VCaP (cell line): ENCODE measurements around the gene TSPAN11.
A peak's percentile ranks its signal among the peaks of the same experiment; 100 is the strongest.

Experiments used
- H3K27ac ChIP-seq: fragments of 450-650 bp; 2 replicates; pipeline ENCODE4 v1.5.1; 2017
- TF ChIP-seq, protein P1 (sequence below): fragments of 450-650 bp; conservative IDR thresholded peaks from 2 replicates; pipeline ENCODE4 v1.5.1; 2017; ENCODE audit warnings: mild to moderate bottlenecking, moderate library complexity

The TSPAN11 gene

DNA sequence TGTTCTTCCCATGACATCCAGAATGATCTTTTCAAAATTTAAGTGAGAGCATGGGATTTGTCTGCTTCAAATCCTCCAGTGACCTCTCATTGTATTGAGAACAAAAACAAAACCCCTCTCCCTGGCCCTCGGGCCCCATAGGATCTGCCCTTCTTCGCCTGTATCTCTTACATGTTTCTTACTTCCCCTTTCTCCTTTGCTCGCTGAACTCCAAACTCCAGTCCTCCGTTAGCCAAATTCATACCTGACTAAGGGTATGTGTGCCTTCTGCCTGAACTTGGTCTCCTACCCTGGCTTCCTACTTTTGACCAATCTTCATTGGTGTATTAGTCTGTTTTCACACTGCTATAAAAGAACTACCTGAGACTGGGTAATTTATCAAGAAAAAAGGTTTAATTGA lies 13.2 kb upstream of the TSPAN11 start:
- TF ChIP-seq, protein P1, sequence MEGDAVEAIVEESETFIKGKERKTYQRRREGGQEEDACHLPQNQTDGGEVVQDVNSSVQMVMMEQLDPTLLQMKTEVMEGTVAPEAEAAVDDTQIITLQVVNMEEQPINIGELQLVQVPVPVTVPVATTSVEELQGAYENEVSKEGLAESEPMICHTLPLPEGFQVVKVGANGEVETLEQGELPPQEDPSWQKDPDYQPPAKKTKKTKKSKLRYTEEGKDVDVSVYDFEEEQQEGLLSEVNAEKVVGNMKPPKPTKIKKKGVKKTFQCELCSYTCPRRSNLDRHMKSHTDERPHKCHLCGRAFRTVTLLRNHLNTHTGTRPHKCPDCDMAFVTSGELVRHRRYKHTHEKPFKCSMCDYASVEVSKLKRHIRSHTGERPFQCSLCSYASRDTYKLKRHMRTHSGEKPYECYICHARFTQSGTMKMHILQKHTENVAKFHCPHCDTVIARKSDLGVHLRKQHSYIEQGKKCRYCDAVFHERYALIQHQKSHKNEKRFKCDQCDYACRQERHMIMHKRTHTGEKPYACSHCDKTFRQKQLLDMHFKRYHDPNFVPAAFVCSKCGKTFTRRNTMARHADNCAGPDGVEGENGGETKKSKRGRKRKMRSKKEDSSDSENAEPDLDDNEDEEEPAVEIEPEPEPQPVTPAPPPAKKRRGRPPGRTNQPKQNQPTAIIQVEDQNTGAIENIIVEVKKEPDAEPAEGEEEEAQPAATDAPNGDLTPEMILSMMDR: no peak
- no peak overlapping the region for H3K27ac ChIP-seq

DNA sequence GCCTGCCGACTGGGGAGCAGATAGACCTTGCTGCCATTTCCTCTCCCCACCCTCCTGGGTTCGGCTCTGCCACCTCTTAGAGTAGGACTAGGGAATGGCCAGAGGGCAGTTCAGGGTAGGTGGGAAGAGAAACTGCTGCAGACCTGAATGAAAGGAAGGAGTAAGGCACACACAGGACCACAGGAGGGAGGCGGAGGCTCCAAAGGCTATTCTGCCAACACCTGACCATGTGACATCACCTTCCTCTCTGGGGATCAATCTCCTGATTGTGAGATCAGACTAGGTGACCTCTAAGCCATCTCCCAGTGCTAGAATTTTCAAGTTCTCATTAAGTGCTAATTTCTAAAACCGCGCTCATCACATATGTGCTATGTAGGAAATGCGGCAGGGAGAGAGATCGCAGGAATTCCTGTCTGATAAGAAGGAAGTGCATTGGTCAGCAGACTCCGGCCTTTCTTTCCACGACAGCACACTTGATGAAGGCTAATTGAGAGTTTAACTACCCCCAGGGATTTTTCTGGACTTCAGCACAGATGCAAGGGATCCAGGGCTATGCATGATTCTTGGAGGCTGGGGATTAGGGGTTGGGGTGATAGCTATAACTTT lies 11.5 kb upstream of the TSPAN11 start:
- H3K27ac ChIP-seq: no peak overlapping the region
- TF ChIP-seq, protein P1: no peak

DNA sequence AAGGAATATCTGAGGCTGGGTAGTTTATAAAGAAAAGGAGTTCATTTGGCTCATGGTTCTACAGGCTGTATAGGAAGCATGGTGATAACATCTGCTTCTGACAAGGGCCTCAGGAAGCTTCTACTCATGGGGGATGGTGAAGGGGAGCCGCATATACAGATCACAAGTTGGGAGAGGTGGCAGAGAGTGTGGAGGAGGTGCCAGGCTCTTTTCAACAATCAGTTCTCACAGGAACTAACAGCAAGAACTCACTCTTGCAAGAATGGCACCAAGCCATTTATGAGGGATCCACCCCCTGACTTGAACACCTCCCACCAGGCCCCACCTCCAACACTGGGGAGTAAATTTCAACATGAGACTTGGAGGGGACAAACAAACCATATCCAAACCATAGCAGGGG lies 3.5 kb upstream of the TSPAN11 start:
- H3K27ac ChIP-seq: no peak overlapping the region
- TF ChIP-seq, protein P1: no peak

DNA sequence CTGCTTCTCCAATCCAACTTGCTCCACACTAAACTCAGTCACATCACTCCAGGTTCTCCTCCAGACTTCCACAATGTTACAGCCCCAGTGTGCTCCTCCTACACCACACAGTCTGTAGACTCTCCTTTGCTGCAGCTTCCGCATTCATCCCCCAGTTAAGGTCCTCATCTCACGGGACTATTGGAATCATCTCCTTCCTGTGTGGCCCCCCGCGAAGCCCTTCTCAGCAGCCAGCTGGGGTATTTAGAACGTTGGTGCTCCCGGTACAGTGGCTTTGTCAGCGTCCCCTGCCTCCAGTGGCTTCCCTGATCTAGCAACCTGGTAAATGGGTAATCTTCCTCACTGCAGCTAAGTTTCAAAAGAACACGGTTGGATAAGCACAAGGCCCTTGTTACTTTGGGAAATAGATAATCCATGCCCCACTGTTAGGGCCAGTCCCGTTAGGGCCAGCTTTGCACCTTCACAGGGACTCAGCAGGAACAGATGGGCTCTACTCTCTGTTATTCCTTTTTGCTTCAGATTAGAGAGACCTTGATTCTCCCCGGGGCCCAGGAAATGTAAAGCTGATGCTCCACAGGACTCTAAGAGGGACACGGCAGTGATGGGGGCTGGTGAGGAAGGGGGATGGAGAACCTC lies 823 bp upstream of the TSPAN11 start:
- H3K27ac ChIP-seq: no peak overlapping the region; the same call in 1 of the 2 replicates

DNA sequence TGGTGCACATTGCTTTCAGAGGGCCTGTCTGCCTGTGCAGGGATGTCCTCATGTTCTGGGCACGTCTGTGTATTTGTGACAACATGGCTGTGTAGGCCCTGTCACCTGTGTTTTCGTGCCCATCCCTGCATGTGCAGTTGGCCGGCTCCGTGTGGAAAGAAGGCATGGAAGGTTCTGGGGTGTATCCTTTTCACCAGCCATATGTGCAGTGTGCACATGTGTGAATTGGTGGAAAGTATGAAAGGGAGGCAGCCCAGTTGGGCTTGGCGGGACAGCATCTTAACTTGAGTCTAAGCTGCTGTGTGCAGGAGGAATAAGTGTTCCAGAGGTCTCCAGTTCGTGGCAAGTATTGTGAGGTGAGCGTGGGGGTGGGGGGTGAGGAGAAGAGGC lies 669 bp downstream of the TSPAN11 start:
- H3K27ac ChIP-seq: no peak overlapping the region
- TF ChIP-seq, protein P1: no peak

More for the DNA sequence above, 823 bp upstream of the TSPAN11 start:
- TF ChIP-seq, protein P1: no peak

DNA sequence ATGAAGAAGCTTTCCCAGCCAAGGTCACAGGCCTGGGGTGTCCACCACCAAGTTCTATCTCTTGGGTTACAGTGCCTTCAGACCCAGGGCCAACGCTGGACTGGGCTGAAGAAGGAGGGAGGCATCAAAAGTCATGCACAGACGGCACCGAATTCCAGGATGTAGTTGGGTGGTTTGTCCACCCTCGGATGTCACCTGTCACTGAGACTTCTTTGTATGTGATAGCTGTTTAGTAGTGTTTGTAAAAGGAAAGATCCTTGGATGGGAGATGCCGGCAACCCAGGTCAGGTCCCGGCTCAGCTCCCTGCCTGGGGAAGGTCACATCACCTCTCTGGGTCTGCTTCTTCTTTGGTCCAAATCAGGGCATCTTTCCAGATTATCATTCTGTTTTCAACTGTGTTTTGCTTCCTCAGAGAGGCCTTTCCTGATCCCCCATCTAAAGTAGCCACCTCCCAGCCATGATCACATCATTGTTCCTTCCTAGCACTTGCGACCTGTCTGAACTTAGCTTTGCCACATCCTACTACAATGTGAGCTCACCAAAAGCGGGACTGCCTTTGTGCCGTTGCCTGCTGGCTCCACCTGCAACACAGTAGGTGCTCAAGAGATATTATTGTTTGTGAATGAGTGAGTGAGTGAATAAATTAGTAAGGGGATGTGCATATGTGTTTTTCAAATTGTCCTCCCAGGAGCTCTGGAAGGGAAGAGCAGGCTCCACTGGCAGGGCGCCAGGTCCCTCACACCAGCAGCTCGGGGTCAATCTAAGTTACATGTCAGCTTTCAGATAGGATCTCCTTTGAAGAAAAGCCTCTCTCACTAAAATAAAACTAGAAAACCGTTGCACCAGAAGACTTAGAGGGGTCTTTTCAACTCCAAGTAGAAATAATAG lies 2.1 kb downstream of the TSPAN11 start:
- TF ChIP-seq, protein P1: no peak
- H3K27ac ChIP-seq: no peak overlapping the region

DNA sequence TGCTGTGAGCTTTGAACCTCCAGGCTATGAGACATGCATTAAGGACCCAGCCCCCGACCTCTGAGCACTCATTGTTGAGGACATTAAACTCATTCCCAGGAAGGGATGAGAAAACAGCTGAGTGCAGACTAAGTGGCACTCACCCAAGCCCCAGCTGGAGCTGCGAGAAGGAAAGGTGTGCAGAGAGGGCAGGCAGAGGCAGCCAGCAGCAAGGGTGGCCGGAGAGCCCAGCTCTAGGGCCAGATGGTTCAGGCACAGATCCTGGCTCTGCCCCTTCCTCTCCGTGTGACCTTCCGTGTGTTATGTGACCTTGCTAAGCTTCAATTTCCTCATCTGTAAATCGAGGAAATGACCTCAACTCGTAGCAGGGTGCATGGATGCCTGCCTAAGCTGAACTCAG lies 3.7 kb downstream of the TSPAN11 start:
- peak overlapping the region; percentile 58 for H3K27ac ChIP-seq

More for the DNA sequence above, 3.7 kb downstream of the TSPAN11 start:
- TF ChIP-seq, protein P1: no peak
